Superior temporal gyrus (tissue), 1 donor: ENCODE measurements around the gene PTPRM.
"Not testable (repeated sequence)": the region's sequence is repeated elsewhere in the genome, so short reads cannot be mapped to it uniquely, and the experiment has no call there.

Experiments used
- DNase-seq: peaks from one replicate; pipeline ENCODE4 v3.0.0-alpha.2; 2016; ENCODE audit errors: extremely low spot score

The PTPRM gene

DNA sequence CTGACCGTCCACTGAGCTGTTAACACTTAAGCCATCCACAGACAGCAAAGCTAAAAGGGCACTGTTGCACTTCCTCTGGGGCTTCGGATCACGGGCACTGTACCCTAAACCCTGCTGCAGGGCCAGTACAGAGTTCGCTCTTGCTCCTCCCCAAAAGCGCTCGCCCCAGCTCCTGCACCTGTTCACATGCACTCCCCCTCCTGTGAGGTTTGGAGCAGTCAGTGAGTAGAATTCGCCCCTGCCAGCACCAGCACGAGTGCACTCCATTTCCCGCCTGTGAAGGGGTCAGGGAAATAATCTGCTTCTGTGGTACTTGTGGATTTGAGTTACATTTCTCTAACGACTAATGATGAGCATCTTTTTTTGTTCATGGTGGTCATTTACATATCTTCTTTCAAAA lies 158.8 kb downstream of the PTPRM start:
- no peak for DNase-seq

DNA sequence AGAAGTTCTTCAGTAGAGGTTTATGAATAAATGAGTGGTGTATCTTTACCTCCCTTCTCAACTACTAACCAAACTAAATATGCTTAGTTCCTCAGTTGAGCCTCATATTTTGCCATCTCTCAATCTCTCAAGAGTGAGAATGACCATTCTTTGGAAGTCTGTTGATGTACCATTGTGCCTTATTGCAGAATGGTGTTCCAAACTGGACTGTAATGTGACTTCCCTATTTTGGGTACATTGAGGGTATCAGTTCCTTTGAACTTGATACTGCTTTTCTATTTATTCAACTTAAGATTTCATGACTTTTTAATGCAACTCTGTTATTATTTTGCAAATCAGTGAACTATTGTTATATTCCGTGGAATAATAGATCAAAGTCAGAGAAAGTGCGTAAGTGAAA lies 159.4 kb downstream of the PTPRM start:
- no peak for DNase-seq

DNA sequence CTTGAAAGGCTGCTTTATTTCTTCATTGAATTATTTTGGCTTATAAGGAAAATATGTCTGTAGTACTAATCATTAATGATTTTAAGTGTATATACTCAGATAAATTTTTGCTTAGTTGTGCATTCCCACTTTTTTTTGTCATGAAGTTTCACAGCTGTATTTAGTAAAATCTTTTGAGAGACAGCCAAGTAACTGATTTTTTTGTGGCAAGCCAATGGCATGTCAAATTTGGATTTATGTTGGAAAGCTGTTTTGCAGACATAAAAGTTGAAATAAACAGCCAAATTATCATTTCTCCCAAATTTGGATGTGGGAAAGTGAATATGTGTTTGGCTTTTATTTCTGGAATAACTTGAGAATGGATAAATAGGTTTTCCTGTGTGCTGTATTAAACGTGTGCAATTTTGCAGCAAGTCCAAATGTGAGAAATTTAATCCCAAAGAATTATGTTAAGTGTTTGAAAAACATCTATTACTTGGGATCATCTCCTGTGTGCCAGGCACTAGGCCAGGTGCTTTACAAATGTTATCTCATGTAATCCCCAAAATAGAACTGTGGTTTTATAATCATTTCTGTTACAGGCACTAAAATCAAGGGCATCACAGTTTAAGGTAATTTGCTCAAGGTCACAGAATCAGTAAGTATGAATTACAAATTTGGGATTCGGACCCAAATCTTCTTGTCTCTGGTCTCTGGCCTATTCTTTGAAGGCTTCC lies 160.4 kb downstream of the PTPRM start:
- no peak for DNase-seq

DNA sequence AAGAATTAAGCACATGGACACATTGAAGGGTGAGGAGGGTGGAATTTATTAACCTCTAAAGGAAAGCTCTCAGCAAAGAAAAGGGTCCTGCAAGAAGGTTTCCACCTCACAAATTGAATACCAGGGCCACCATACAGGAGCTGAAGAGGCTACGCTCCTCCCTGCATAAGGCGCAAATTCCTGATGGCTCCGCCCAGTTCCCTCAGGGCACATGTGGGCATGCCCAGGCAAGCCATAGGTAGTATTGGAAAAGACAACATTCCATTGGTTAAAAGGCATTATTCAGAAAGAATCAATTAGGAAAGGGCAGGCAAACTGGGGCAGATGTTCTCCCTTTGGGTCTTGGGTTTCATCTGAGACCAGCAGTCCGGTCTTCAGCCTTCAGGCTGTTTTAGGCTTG lies 161.2 kb downstream of the PTPRM start:
- DNase-seq = no peak

DNA sequence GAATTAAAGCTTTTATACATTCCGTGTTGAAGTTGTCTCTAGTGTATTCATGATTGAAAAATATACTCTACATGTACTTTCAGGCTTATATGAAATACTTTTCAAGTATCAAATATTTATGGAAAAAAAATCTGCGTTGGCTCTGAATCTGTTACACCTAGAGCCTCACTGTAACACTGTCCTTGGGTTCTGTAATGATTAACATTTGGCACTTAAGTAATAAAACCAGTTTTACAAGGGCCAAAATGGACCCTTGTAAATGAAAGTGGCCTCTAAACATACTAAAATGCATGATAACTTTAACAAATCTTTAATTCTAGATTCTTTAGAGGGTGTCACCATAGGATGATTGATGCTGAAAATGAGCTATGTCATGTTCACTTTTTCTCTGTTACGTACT lies 162.8 kb downstream of the PTPRM start:
- no peak for DNase-seq

DNA sequence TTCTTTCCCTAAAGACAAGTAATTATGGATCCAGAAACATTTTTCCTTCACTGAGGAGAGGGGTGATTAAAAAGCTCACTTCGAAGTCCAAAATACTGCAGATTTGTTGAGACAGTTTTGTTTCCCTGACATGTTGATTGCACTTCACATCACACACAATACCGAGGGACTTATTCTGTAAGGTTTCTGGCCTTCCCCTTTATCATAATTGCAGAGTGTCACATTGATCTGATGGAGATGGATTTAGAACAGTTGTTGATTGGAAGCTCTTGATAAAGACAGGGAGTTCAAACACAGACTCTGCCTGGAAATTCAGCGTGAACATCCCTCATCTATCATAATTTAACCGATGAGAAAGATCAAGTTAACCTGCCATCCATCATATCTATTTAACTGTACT lies 163.6 kb downstream of the PTPRM start:
- no peak for DNase-seq

DNA sequence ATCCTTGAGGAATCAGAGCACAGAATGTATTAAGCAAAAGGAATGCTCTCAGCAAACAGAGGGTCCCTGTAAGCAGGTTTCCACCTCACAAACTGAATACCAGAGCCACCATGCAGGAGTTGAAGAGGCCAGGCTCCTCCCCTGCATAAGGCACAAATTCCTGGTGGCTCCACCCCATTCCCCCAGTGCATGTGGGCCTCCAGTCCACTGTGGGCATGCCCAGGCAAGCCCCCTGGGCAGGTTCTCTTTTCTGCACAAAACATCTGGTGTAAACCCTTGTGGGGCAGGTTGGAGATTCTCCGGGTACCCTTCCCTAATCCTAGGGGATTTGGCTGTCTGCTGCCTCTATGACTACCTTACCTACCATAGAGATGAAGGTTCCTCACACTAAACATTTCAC lies 166.5 kb downstream of the PTPRM start:
- DNase-seq = no peak

DNA sequence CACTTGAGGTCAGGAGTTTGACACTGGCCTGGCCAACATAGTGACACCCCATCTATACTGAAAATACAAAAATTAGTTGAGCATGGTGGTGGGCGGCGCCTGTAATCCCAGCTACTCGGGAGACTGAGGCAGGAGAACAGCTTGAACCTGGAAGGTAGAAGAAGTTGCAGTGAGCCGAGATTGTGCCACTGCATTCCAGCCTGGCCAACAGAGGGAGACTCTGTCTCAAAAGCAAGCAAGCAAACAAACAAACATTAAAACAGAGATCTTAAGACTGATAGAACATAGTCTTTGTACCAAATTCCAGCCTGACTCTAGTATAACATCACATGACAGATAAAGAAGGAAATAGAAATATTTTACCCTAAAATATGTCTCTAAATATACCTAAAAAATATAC lies 168.1 kb downstream of the PTPRM start:
- no peak for DNase-seq

DNA sequence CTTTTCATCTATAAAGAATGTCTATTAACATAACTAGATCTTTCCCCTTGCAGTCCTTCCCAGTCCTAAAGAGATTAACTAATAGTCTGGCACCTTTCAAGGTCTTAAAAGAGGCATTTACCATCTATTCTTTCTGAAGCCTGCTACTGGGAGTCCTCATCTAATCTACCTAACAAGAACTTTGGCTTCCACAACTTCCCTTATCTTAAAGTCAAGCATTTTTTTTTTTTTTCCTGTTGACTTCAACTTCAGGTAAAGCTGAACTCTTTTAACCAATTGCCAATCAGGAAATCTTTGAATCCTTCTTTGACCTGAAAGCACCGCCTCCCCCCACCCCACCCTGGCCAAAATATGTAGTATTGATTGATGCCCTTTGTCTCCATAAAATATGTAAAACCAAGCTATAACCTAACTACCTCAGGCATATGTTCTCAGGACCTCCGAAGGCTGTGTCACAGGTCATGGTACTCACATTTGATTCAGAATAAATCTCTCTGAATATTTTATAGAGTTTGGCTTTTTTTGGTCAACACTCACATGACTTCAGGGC lies 168.6 kb downstream of the PTPRM start:
- DNase-seq = no peak

DNA sequence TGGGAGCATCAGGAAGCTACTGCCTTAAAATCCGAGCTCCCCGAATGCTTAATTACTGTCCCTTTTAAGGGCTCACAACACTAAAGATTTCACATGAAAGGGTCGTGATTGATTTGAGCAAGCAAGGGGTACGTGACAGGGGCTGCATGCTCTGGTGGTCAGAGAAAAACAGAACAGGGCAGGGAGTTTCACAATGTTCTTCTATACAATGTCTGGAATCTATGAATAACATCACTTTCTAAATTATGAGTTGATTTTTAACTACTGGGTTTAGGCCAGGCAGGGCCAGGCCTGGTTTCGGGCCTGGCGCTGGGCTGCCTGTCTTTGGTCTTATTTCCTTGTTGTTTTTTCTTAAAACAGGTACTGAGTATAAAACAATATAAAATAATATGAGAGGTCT lies 169.4 kb downstream of the PTPRM start:
- not testable (repeated sequence) for DNase-seq

DNA sequence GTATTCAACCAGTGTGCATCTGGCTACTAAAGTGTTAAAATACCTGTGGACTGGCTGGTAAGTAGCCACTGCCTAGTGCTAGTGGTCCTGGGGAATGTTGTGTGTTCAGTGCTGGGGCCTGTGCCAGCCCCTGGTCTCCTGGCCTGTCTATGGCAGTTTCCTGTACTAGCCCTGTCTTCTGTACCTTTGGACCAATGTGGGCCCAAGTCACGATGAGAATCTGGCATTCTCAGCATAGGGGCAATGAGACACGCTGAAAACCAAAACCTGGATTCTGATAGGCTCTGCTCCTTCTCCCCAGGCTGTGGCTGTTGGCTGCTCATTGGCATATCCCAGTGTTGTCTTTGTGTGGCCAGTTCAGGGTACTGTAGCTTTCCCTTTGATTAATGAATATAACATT lies 170.4 kb downstream of the PTPRM start:
- DNase-seq = no peak

DNA sequence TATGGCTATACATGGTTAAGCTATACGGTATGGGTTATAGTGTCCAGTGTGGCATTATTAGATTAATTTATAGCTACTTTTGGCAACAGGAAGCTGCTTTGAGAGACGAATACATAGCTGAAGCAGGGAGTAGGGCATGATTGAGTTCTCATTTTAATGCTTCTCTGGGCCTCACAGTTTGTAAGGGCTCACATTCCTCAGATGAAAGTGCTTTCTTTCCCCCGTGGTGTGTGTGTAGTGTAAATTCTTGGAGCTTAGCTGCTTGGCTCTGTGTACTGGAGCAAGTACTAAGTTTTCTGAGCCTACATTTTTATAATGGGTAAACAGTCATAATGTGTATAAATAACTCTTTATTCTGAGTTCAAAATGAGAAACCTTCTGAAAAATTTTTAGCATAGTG lies 173.7 kb downstream of the PTPRM start:
- DNase-seq = no peak

DNA sequence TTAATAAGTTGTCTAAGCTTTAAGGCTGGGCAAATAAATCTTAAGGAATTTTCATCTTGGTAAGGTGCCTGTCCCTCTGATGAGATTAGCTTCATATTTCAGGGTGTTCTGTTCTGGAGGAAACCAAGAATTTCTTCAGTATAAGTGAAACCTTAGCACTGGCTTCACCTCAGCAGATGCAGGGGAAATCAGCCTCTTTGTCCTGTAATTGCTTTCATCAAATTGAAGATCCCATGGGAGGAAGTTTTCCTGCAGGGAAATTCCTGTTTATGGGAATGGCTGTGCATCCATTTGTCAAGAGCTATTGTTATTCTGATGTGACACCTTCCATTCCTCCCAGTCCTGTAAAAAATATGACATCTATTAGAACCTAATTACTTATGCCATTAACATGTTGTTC lies 174.5 kb downstream of the PTPRM start:
- DNase-seq = no peak

DNA sequence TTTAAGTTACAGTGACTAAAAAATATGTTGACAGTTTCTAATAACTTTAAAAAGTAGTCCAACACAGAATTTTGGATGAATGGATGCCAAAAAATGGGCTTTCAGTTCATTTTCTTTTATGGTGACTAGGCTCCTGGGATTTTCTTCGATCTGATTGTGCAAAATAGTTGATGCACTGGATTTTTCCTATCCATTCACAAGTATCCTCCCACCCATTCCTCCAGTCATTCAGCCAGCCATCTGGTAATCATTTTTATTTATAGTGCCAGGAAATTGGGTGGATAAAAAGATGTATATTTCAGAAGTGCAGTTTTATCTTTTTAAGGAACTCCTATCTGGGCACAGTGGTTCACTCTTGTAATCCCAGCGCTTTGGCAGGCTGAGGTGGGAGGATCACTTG lies 175.1 kb downstream of the PTPRM start:
- no peak for DNase-seq

DNA sequence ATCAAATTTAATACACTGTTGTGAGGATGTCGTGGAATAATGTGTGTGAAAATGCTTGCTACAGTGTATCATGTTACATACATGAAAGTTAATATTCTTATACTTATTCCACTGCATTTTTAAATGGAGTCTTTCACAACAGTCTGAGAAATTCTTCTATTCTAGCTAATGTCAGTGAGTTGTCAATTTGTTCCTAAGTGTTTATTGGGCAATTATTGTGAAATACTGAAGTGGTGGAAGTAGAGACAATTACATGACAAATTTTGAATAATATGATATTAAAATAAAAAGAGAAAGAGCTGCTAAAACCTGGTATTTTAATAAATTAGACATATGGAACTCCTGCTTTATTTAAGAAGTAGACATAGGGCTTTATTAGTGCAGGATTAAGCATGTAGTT lies 176.1 kb downstream of the PTPRM start:
- no peak for DNase-seq

DNA sequence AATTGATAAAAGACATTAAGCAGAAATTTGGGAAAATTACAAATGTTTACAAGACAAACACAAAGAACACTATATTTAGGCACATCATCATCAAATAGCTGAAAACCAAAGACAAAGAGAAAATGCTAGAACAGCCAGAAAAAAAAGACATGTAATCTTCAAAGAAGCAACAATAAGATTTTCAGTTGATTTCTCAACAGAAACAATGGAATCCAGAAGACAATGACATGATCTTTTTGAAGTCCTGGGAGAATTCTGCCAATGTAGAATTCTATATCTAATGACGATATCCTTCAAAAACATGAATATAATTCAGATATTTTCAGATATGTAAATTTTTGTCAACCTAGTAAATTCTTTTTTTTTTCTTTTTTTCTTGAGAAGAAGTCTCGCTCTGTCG lies 179.0 kb downstream of the PTPRM start:
- no peak for DNase-seq

DNA sequence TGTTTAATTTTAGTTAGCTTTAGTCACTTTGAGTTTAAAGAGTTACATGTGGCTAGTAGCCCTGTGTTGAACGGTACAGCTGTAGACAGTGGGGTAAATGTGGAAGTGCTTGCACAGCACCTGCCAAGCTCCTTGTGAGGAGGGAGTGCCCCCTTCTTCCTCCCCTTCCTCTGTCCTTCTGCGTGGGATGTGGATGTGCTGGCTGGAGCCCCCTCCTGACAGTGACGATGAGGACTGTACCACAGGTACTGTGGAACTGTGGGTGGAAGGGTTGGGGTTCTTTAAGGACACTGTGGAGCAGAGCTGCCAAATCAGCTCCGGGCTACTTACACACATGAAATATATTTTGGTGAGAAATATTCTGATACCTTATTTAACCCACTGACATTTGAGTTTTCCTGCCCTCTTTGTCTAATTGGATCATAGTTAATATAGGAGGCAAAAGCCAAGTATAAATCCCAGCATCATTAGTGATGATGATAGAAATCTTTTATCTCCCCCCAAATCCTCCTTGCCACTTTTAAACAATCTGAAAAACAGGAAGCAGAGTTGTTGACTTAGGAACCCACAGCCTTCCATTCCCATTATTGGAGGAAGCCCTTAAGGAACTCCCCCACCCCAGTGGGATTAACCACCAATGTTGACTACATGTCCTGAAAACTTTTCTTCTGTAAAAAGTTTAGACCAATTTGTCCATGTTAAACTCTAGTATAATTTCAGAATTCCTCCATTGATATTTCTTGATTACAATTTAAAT lies 181.3 kb downstream of the PTPRM start:
- DNase-seq = no peak

DNA sequence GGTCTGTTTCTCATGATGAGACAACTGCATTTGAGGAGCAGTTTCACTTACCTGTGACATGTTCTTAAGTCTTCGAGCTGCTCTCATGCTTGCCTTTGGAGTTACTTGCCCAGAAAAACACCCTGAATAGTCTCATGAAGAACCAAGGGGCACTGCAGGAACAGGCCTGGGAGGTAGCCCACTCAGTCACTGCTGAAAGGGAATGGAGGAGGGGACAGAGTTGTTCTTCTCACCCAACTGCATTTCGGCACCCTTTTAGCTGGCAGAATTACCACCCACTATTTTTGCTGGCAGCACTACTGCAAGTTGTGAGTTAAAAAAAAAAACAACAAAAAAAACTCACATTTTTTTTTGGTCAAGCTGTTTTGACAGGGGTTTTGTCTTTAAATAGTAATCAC lies 181.9 kb downstream of the PTPRM start:
- DNase-seq = no peak

DNA sequence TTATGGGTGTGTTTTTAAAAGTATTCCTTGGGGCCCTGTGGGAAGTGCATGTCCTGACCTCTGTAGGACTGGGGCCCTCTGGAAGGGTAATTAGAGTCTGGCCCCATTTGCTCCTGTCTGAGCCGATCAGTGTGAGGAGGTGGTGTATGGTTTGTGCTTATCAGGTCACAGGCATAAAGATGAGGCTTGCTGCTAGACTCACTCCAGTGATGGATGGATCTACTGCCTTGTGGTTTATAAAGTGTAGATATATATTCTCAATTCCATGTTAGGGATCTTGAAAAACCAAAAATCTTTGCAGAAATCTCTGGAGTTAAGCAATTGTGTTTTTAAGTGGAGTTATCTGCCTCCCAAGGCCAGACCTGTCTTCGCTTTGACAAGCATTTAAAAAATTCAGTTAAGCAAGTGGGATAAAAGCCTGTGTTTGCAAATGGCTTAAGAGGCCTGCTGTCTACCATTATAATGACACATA lies 182.4 kb downstream of the PTPRM start:
- DNase-seq = no peak

DNA sequence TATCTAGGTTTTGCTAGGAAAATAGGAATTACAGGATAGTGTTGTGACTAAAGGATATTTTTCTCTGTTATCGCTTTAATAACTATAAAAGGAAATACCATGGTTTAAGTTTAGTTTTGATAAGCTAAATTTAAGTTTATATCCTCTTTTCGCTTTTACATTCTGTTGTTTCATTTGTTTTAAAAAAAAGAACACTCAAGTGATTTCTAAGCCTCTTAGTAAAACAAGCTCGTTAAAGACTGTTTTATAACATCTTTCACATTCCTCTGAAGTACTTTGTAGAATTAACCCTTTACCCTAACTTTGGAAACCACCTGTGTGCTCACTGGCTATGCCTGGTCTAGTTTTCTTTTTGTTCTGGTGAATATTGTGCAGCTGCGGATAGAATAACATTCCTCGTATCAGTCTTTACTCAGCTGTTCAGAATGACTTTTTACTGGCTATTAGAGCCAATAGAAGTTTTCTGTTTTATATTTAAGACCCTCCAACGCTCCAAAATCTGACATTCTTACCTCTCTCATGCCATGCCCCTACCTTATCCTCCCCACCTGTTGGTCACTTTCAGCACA lies 183.1 kb downstream of the PTPRM start:
- DNase-seq = no peak

DNA sequence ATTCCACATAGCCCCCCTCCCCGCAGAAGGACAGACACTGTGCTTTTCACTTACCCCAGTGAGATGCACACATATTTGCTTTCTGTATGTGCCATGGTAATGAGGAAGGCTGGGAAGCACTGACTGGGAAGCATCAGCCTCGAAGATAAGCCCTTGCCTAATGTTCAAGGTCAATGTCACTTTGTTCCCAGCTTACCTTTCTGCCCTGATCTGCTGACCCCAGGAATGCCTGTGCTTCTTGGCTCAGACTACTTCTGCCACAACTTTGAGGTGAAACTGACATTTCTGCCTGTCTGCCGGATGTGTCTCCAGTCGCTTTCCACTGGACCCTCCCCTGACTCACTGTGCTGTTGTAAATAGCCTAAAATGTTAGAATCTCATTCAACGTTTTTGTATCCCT lies 183.8 kb downstream of the PTPRM start:
- DNase-seq = no peak

DNA sequence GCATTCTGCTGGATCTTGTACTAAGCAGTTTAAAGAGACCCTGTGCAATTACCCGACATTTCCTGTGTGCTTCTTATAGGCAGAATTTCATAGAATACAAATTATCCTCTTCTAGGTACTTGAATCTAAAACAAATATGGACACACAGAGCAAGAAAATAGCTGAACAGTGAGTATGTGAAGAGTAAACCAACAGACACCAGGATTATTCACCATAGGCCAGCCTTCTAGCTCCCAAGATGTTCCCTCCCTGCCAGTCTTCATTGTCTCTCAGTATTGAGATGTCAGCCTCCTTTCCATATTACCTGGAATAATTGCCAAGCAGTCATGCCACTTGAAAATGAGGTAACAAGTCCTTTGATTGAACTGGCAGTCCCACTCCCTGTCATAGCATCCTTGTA lies 187.1 kb downstream of the PTPRM start:
- no peak for DNase-seq

DNA sequence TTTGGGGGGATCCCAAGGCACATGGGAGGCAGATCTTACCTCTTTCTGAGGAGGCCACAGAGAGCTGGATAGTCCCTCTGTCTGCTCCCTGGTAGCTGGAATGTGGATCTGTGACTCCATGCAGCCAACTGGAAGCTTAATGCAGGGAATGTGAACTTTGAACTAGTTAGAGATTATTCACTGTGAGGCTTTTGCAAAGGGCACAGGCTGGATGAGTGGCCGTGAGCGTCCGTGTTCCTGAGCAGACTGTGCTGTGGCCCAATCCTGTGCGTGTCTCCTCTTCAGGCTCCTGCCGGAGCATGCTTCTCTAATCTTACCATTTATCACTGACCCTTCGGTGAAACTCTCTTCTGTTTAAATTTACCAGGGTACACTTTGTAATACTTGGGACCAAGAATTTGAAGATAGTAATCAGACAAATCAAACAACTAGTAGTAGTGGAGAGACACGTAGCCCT lies 187.6 kb downstream of the PTPRM start:
- DNase-seq = no peak
